Neural progenitor cell (in vitro differentiated cells): ENCODE data around the gene XPNPEP2. TPM values are rescaled to one million over a fixed set of nuclear protein-coding genes. Genes with fewer than 3 reads are reported as not detected.

Experiments used
- DNase-seq: peaks from one replicate; pipeline ENCODE4 v3.0.0-alpha.2; 2016; ENCODE audit warnings: low spot score
- H2AFZ ChIP-seq: fragments of 200-600 bp; sonication (generic); replicated peaks from 2 replicates; pipeline ENCODE4 v1.6.1; 2016; ENCODE audit warnings: antibody characterized with exemption
- H3F3A ChIP-seq: fragments of 200-600 bp; sonication (generic); 2 replicates; pipeline ENCODE4 v1.6.1; 2016; ENCODE audit warnings: antibody characterized with exemption, low read depth
- H3K27ac ChIP-seq: fragments of 200-600 bp; sonication (generic); 2 replicates; pipeline ENCODE4 v1.5.1; 2016; ENCODE audit warnings: mild to moderate bottlenecking
- H3K27me3 ChIP-seq: fragments of 200-600 bp; sonication (generic); 2 replicates; pipeline ENCODE4 v1.6.1; 2016; ENCODE audit warnings: mild to moderate bottlenecking, moderate library complexity
- H3K36me3 ChIP-seq: fragments of 200-600 bp; sonication (generic); 2 replicates; pipeline ENCODE4 v1.5.1; 2016
- H3K4me1 ChIP-seq: fragments of 200-600 bp; sonication (generic); 2 replicates; pipeline ENCODE4 v1.6.1; 2016; ENCODE audit warnings: mixed run types
- H3K4me2 ChIP-seq: fragments of 200-600 bp; sonication (generic); 2 replicates; pipeline ENCODE4 v1.6.1; 2016
- H3K4me3 ChIP-seq: fragments of 200-600 bp; sonication (generic); 2 replicates; pipeline ENCODE4 v1.5.1; 2016
- H3K79me2 ChIP-seq: fragments of 200-600 bp; sonication (generic); 2 replicates; pipeline ENCODE4 v1.6.1; 2016; ENCODE audit warnings: low read depth
- H3K9ac ChIP-seq: fragments of 200-600 bp; sonication (generic); 2 replicates; pipeline ENCODE4 v1.6.1; 2016
- H3K9me3 ChIP-seq: fragments of 200-600 bp; sonication (generic); 2 replicates; pipeline ENCODE4 v1.5.1; 2016; ENCODE audit warnings: low read depth
- H4K20me1 ChIP-seq: fragments of 200-600 bp; sonication (generic); 2 replicates; pipeline ENCODE4 v1.6.1; 2016; ENCODE audit warnings: low read depth
- H3K27ac Mint-ChIP-seq: 3 replicates; pipeline ENCODE4 v1.8.0; 2021; ENCODE audit warnings: mixed read lengths
- H3K27me3 Mint-ChIP-seq: 2 replicates; pipeline ENCODE4 v1.8.0; 2022; ENCODE audit warnings: low read depth, mild to moderate bottlenecking, inconsistent platforms, moderate library complexity, mixed read lengths; ENCODE audit not compliant: insufficient read depth
- H3K36me3 Mint-ChIP-seq: 3 replicates; pipeline ENCODE4 v1.8.0; 2021; ENCODE audit warnings: mixed read lengths
- H3K4me1 Mint-ChIP-seq: 3 replicates; pipeline ENCODE4 v1.8.0; 2021; ENCODE audit warnings: mixed read lengths
- H3K4me3 Mint-ChIP-seq: 3 replicates; pipeline ENCODE4 v1.8.0; 2021; ENCODE audit warnings: mild to moderate bottlenecking, moderate library complexity, mixed read lengths
- H3K9me3 Mint-ChIP-seq: 3 replicates; pipeline ENCODE4 v1.8.0; 2020; ENCODE audit warnings: mixed read lengths
- CTCF ChIP-seq: fragments of 200-600 bp; sonication (generic); IDR thresholded peaks from 2 replicates; pipeline ENCODE4 v1.5.1; 2017; ENCODE audit warnings: antibody characterized with exemption, mild to moderate bottlenecking
- EZH2 ChIP-seq: fragments of 200-600 bp; sonication (generic); IDR thresholded peaks from 2 replicates; pipeline ENCODE4 v1.6.1; 2017; ENCODE audit warnings: antibody characterized with exemption, mild to moderate bottlenecking, moderate library complexity
- EZH2phosphoT487 ChIP-seq: fragments of 200-600 bp; sonication (generic); IDR thresholded peaks from 2 replicates; pipeline ENCODE4 v1.6.1; 2017; ENCODE audit warnings: antibody characterized with exemption
- small RNA-seq: library from RNA; depleted of rRNA; stranded (forward); fragments of <200 nt; gene quantifications from one replicate; pipeline ENCODE3, GENCODE V24; 2015
- total RNA-seq: library from RNA; depleted of rRNA; stranded (reverse); fragments of >200 nt; gene quantifications from 2 replicates; pipeline ENCODE4 v1.2.3, GENCODE V29; 2015; ENCODE audit warnings: low replicate concordance

XPNPEP2 gene
- total RNA-seq, 1 donor from 2014 or later = 1.7 TPM

DNA sequence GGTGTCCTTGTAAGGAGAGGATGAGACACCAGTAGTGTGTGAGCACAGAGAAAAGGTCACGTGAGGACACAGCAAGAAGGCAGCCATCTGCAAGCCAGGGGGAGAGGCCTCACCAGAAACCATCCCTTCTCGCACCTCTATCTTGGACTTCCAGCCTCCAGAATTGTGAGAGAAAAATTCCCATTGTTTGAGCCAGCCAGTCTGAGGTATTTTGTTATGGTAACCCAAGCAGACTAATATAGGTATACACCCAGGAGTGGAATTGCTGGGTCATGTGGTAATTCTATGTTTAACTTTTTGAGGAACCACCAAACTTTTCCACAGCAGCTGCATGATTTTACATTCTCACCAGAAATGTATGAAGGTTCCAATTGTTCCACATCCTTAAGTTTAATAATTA, 79.3 kb downstream of the XPNPEP2 start:
- no peaks in the 10 kb centered on the region for H3K4me1 Mint-ChIP-seq
- Histone ChIP-seq H3K79me2 (no peaks in the 10 kb centered on the region), H3K4me3 (no peak overlapping the region), H3K4me2 (no peak overlapping the region), H3K36me3 (no peaks in the 10 kb centered on the region), H3F3A (no peaks in the 10 kb centered on the region), H3K4me1 (no peaks in the 10 kb centered on the region), H3K27ac (no peak overlapping the region), H4K20me1 (no peaks in the 10 kb centered on the region), H3K9me3 (no peaks in the 10 kb centered on the region), H3K9ac (no peak overlapping the region), H2AFZ (no peak overlapping the region), H3K27me3 (no peaks in the 10 kb centered on the region)
- no peak overlapping the region for H3K27ac Mint-ChIP-seq
- no peaks in the 10 kb centered on the region for H3K9me3 Mint-ChIP-seq
- no peak for DNase-seq
- H3K36me3 Mint-ChIP-seq = peaks cover 48% of the 10 kb centered on the region
- H3K27me3 Mint-ChIP-seq = peaks cover 4% of the 10 kb centered on the region
- H3K4me3 Mint-ChIP-seq = no peak overlapping the region
- TF ChIP-seq EZH2 (no peak), CTCF (no peak), EZH2phosphoT487 (no peak)

Small RNAs within 50 kb of the gene (small RNA-seq; reads per million reads assigned to genes)
- not detected for gene RF00017

Other genes starting within 250 kb of the XPNPEP2 start
- 92.1 and 149 TPM in 2 replicates for gene SMARCA1, start 215.5 kb upstream of the XPNPEP2 start, total RNA-seq
- 22.0 and 25.3 TPM in 2 replicates for gene OCRL, start 198.7 kb upstream of the XPNPEP2 start, total RNA-seq
- 0.22 and 0.46 TPM in 2 replicates for gene APLN, start 84.0 kb upstream of the XPNPEP2 start, total RNA-seq
- not detected in 2 replicates for gene SASH3, start 41.0 kb downstream of the XPNPEP2 start, total RNA-seq
- 33.1 and 34.2 TPM in 2 replicates for gene ZDHHC9, start 104.9 kb downstream of the XPNPEP2 start, total RNA-seq
- gene UTP14A, start 167.2 kb downstream of the XPNPEP2 start, total RNA-seq = 8.3 and 10.9 TPM in 2 replicates
- 5.1 and 6.5 TPM in 2 replicates for gene BCORL1, start 243.7 kb downstream of the XPNPEP2 start, total RNA-seq